Keratinocyte (primary cell): Measurements from ENCODE around the gene LRRC8C. TPM values are rescaled to one million over a fixed set of nuclear protein-coding genes. Genes with fewer than 3 reads are reported as not detected.

Experiments used
- DNase-seq: peaks from one replicate; pipeline ENCODE4 v3.0.0-alpha.2; 2011; ENCODE audit warnings: low read depth, missing footprints, low spot score
- FAIRE-seq: peaks from 2 replicates; lab custom pipeline; 2011; peaks lifted over from hg19 to GRCh38; lab: Jason Lieb, UNC
- H2AFZ ChIP-seq: 2 replicates; pipeline ENCODE4 v1.6.0; 2012; ENCODE audit warnings: low read length, control low read depth, inconsistent platforms; ENCODE audit not compliant: control insufficient read depth
- H3K27ac ChIP-seq: 2 replicates; pipeline ENCODE4 v1.5.1; 2011; ENCODE audit warnings: low read length; ENCODE audit not compliant: control insufficient read depth, insufficient read depth
- H3K27me3 ChIP-seq: 3 replicates; pipeline ENCODE4 v1.6.0; 2011; ENCODE audit warnings: low read length; ENCODE audit not compliant: control insufficient read depth, insufficient read depth; ENCODE audit errors: extremely low read depth
- H3K36me3 ChIP-seq, 2 experiments: 2 replicates in 1 of 2; 3 replicates in 1 of 2; pipeline ENCODE4 v1.5.1; 2011; ENCODE audit warnings: low read length in 2 of 2, mild to moderate bottlenecking in 1 of 2; ENCODE audit not compliant: control insufficient read depth in 2 of 2, insufficient read depth in 2 of 2; ENCODE audit errors: extremely low read depth in 1 of 2
- H3K4me1 ChIP-seq: 3 replicates; pipeline ENCODE4 v1.5.1; 2011; ENCODE audit warnings: low read length; ENCODE audit not compliant: control insufficient read depth, insufficient read depth; ENCODE audit errors: extremely low read depth
- H3K4me2 ChIP-seq: 3 replicates; pipeline ENCODE4 v1.6.0; 2011; ENCODE audit warnings: low read depth, low read length; ENCODE audit not compliant: control insufficient read depth, insufficient read depth; ENCODE audit errors: extremely low read depth
- H3K4me3 ChIP-seq, 3 experiments: fragments of 200-600 bp in 1 of 3; sonication (generic) in 1 of 3; 2 replicates in 2 of 3; 3 replicates in 1 of 3; pipeline ENCODE4 v1.5.1; 2011 to 2016; ENCODE audit warnings: low read length in 3 of 3, mild to moderate bottlenecking in 3 of 3, control low read depth in 2 of 3, inconsistent platforms in 1 of 3, low read depth in 1 of 3, mixed read lengths in 1 of 3, mixed run types in 1 of 3, moderate library complexity in 1 of 3; ENCODE audit not compliant: control insufficient read depth in 2 of 3, insufficient read depth in 2 of 3; ENCODE audit errors: extremely low read depth in 1 of 3
- H3K79me2 ChIP-seq: 2 replicates; pipeline ENCODE4 v1.6.0; 2012; ENCODE audit warnings: low read length; ENCODE audit not compliant: control insufficient read depth, insufficient read depth
- H3K9ac ChIP-seq: 3 replicates; pipeline ENCODE4 v1.6.0; 2011; ENCODE audit warnings: low read length; ENCODE audit not compliant: control insufficient read depth, insufficient read depth; ENCODE audit errors: extremely low read depth
- H3K9me1 ChIP-seq: 3 replicates; pipeline ENCODE4 v1.6.0; 2011; ENCODE audit warnings: low read length; ENCODE audit not compliant: control insufficient read depth, insufficient read depth; ENCODE audit errors: extremely low read depth
- H3K9me3 ChIP-seq: 2 replicates; pipeline ENCODE4 v1.5.1; 2012; ENCODE audit warnings: low read depth, low read length; ENCODE audit not compliant: control insufficient read depth
- H4K20me1 ChIP-seq: 3 replicates; pipeline ENCODE4 v1.6.0; 2011; ENCODE audit warnings: low read length; ENCODE audit not compliant: control insufficient read depth, insufficient read depth; ENCODE audit errors: extremely low read depth
- EZH2 ChIP-seq: IDR thresholded peaks from one replicate; pipeline ENCODE4 v1.6.1; 2012; ENCODE audit warnings: inconsistent platforms, mild to moderate bottlenecking, low read length, moderate library complexity
- dilution Hi-C: fragments of 300-500 bp; cut with MboI; formaldehyde crosslinking; loops from one replicate; pipeline ENCODE4 v1.7.0; 2020; ENCODE audit warnings: low sequenced_read_pairs; ENCODE audit not compliant: extremely low pct_ligation_motif_present
- polyA plus RNA-seq, 5 experiments: library from polyadenylated mRNA; depleted of rRNA in 3 of 5; stranded (reverse) in 3 of 5; stranded (forward) in 1 of 5; unstranded in 1 of 5; fragments of >200 nt; gene quantifications; 1 replicate in 1 of 5; 2 replicates in 3 of 5; 3 replicates in 1 of 5; pipeline versions ENCODE4 v1.2.1 to v1.2.3, GENCODE V29; 2011 to 2012; ENCODE audit warnings: missing spikeins in 2 of 5, low read depth in 1 of 5, low replicate concordance in 1 of 5
- TF ChIP-seq, protein P1 (sequence below), 3 experiments: IDR thresholded peaks in 1 of 3; conservative IDR thresholded peaks in 1 of 3; optimal IDR thresholded peaks in 1 of 3; 2 replicates in 2 of 3; 3 replicates in 1 of 3; pipeline versions ENCODE3 to v1.5.1; 2011; ENCODE audit warnings: low read length in 3 of 3, mild to moderate bottlenecking in 3 of 3, moderate library complexity in 2 of 3, control low read depth in 1 of 3, inconsistent platforms in 1 of 3; ENCODE audit not compliant: insufficient read depth in 2 of 3; ENCODE audit errors: extremely low read depth in 1 of 3

LRRC8C gene
- polyA plus RNA-seq, 1 donor (not counting 4 experiments of a cell fraction or from before 2014, with no cell fraction given) = 18.4 TPM

DNA sequence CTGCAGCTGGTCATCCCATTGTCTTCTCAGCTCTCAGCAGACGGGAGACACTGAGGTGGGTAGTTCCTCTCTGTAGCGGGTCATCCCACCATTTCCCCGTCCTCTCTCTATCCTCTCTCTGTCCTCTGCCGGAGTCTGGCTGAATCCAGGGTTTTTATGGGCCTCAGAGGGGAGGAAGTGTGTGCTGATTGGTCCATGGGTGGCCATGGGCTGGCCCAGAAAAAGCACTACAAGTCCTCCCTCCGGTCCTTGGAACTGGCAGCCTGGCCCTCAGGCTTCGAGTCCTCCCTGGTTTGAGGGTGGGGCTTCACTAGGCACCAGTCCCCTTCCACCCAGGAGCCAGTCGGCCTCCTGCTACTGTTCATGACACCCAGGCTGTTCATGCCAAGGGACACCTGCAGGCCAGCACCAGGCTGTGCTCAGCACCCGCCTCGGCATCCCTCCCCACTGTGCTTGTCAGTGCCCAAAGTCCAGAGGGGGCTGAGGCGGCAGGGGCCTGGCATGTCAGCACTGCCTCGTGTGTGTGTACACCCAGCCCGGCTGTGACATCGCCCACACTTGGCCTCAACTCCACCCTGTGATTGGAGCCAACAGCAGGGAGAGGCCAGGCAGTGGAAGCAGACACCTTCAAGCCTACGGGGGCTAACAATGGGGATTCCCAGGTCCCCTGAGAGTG, 23.0 kb upstream of the LRRC8C start:
- Histone ChIP-seq H3K4me3 (no peak overlapping the region), H3K27ac (no peak overlapping the region), H2AFZ (no peak overlapping the region), H4K20me1 (no peaks in the 10 kb centered on the region), H3K4me1 (peaks cover 19% of the 10 kb centered on the region), H3K79me2 (no peaks in the 10 kb centered on the region), H3K9me3 (no peaks in the 10 kb centered on the region), H3K4me2 (no peak overlapping the region), H3K9me1 (no peaks in the 10 kb centered on the region), H3K36me3 (no peaks in the 10 kb centered on the region), H3K9ac (no peak overlapping the region), H3K27me3 (no peaks in the 10 kb centered on the region)
- DNase-seq (no peak), FAIRE-seq (no peak)
- TF ChIP-seq, protein P1, sequence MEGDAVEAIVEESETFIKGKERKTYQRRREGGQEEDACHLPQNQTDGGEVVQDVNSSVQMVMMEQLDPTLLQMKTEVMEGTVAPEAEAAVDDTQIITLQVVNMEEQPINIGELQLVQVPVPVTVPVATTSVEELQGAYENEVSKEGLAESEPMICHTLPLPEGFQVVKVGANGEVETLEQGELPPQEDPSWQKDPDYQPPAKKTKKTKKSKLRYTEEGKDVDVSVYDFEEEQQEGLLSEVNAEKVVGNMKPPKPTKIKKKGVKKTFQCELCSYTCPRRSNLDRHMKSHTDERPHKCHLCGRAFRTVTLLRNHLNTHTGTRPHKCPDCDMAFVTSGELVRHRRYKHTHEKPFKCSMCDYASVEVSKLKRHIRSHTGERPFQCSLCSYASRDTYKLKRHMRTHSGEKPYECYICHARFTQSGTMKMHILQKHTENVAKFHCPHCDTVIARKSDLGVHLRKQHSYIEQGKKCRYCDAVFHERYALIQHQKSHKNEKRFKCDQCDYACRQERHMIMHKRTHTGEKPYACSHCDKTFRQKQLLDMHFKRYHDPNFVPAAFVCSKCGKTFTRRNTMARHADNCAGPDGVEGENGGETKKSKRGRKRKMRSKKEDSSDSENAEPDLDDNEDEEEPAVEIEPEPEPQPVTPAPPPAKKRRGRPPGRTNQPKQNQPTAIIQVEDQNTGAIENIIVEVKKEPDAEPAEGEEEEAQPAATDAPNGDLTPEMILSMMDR (optimal IDR thresholded peaks at IDR 0.05 in 1 of 3, IDR thresholded peaks at IDR 0.05 in 1 of 3, conservative IDR thresholded peaks at IDR 0.05 in 1 of 3; ENCODE audit: extremely low read depth in 1 of 3, insufficient read depth in 2 of 3, low read length in 3 of 3) = no peak
- TF ChIP-seq EZH2 = no peak
- dilution Hi-C loops = no loop called here

DNA sequence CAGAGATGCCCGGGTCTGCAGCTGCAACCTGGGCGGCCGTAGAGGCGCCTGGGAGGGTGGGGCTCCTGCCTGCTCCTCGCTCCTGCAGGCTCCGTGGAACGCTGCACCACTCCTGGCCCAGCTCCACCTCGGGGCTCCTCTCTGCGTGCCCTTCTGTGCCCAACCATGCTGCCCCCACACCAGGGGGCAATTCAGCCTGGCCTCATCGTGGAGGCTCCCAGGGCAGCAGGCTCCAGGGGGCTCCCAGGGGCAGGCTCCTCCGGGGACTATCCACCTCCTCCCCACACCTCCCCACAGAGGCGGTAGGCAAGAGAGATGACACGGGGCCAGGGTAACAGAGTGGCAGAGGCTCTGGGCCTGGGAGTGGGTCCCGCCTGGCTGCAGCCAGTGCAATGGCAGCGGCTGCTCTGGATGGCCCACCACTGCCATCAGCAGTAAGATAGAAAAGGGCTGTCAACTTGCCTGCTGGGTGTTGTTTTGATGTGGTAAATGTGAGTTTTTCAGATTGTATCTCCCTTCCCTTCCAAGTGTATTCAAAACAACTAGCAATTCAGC, 22.4 kb upstream of the LRRC8C start:
- Histone ChIP-seq H3K9me3 (no peaks in the 10 kb centered on the region), H3K27ac (no peak overlapping the region), H2AFZ (no peak overlapping the region), H3K79me2 (no peaks in the 10 kb centered on the region), H3K4me1 (peaks cover 19% of the 10 kb centered on the region), H3K9me1 (no peaks in the 10 kb centered on the region), H3K36me3 (no peaks in the 10 kb centered on the region), H3K4me3 (no peak overlapping the region), H3K27me3 (no peaks in the 10 kb centered on the region), H3K4me2 (no peak overlapping the region), H3K9ac (no peak overlapping the region), H4K20me1 (no peaks in the 10 kb centered on the region)
- dilution Hi-C loops = no loop called here
- FAIRE-seq = no peak
- TF ChIP-seq, protein P1 (optimal IDR thresholded peaks at IDR 0.05 in 1 of 3, IDR thresholded peaks at IDR 0.05 in 1 of 3, conservative IDR thresholded peaks at IDR 0.05 in 1 of 3; ENCODE audit: extremely low read depth in 1 of 3, insufficient read depth in 2 of 3, low read length in 3 of 3) = no peak
- no peak for TF ChIP-seq EZH2
- DNase-seq = no peak
